AML-193 (cell line): ENCODE data around the gene CNTLN.
A peak's percentile ranks its signal among the peaks of the same experiment; 100 is the strongest.
"Not testable (repeated sequence)": the region's sequence is repeated elsewhere in the genome, so short reads cannot be mapped to it uniquely, and the experiment has no call there.

Experiments used
- DNase-seq, 2 experiments: peaks; one replicate each; lab custom pipeline; 2025; lab: John Stamatoyannopoulos, UW

CNTLN gene

GRCh38 chr9:17490110-17490509, 355.3 kb downstream of the CNTLN start:
- no peak for DNase-seq

- no peak for DNase-seq
Measured at GRCh38 chr9:17491780-17492179, 356.9 kb downstream of the CNTLN start.

GRCh38 chr9:17503196-17503595, 368.4 kb downstream of the CNTLN start:
- DNase-seq = no peak

- DNase-seq = no peak
Measured at GRCh38 chr9:17509151-17509550, 374.3 kb downstream of the CNTLN start.

- DNase-seq = no peak
Measured at GRCh38 chr9:17509701-17510100, 374.9 kb downstream of the CNTLN start.

GRCh38 chr9:17519761-17520160, 384.9 kb downstream of the CNTLN start:
- DNase-seq = no peak

GRCh38 chr9:17520268-17521064, 385.6 kb downstream of the CNTLN start:
- no peak for DNase-seq

- no peak for DNase-seq
Measured at GRCh38 chr9:17521100-17521855, 386.4 kb downstream of the CNTLN start.

- not testable (repeated sequence) for DNase-seq
Measured at GRCh38 chr9:17526726-17527125, 391.9 kb downstream of the CNTLN start.

GRCh38 chr9:17528859-17529258, 394.0 kb downstream of the CNTLN start:
- peak; percentile 13 to 22 for DNase-seq

- peak; percentile 26 to 27 for DNase-seq
Measured at GRCh38 chr9:17531642-17532254, 396.9 kb downstream of the CNTLN start.

- no peak for DNase-seq
Measured at GRCh38 chr9:17532461-17532860, 397.6 kb downstream of the CNTLN start.

GRCh38 chr9:17535176-17535575, 400.3 kb downstream of the CNTLN start:
- no peak for DNase-seq

GRCh38 chr9:17536027-17536426, 401.2 kb downstream of the CNTLN start:
- no peak for DNase-seq

- no peak for DNase-seq
Measured at GRCh38 chr9:17551023-17551422, 416.2 kb downstream of the CNTLN start.
